HepG2 (cell line): Measurements from ENCODE around the gene ZFAND2A. TPM values are rescaled to one million over a fixed set of nuclear protein-coding genes. Genes with fewer than 3 reads are reported as not detected.
A peak's percentile ranks its signal among the peaks of the same experiment; 100 is the strongest.

Source experiments
- AKAP8 ChIP-seq: sonication (generic); formaldehyde crosslinking; IDR thresholded peaks from 2 replicates; pipeline ENCODE4 v1.5.1; 2020; ENCODE audit warnings: mild to moderate bottlenecking, missing genetic modification reagents
- CAMTA2 ChIP-seq: sonication (generic); formaldehyde crosslinking; IDR thresholded peaks from 2 replicates; pipeline ENCODE4 v1.4.0; 2020; ENCODE audit warnings: mild to moderate bottlenecking, missing genetic modification reagents, borderline replicate concordance
- CREBL2 ChIP-seq: sonication (generic); formaldehyde crosslinking; IDR thresholded peaks from 2 replicates; pipeline ENCODE4 v1.8.1; 2023; ENCODE audit warnings: missing genetic modification reagents, mild to moderate bottlenecking, borderline replicate concordance
- CREM ChIP-seq, 2 experiments: sonication (generic) in 1 of 2; formaldehyde crosslinking in 1 of 2; IDR thresholded peaks; 2 replicates each; pipeline versions ENCODE4 v1.4.0 to v1.6.1; 2016 to 2020; ENCODE audit warnings: antibody characterized with exemption in 1 of 2, mild to moderate bottlenecking in 1 of 2, missing genetic modification reagents in 1 of 2
- DNMT3B ChIP-seq: conservative IDR thresholded peaks from 2 replicates; pipeline ENCODE4 v1.6.1; 2016; ENCODE audit warnings: missing biosample characterization, control low read depth
- FOXK1 ChIP-seq: sonication (generic); formaldehyde crosslinking; IDR thresholded peaks from 2 replicates; pipeline ENCODE4 v1.4.0; 2020; ENCODE audit warnings: low read depth, missing genetic modification reagents, borderline replicate concordance
- HNF1A ChIP-seq, 2 experiments: sonication (generic) in 1 of 2; formaldehyde crosslinking in 1 of 2; IDR thresholded peaks; 2 replicates each; pipeline versions ENCODE4 v1.4.0 to v1.6.1; 2016 to 2020; ENCODE audit warnings: borderline replicate concordance in 1 of 2, low read depth in 1 of 2, mild to moderate bottlenecking in 1 of 2, missing genetic modification reagents in 1 of 2
- HNF4G ChIP-seq, 2 experiments: sonication (generic) in 1 of 2; formaldehyde crosslinking in 1 of 2; IDR thresholded peaks; 2 replicates each; pipeline versions ENCODE4 v1.4.0 to v1.6.1; 2011 to 2020; ENCODE audit warnings: borderline replicate concordance in 2 of 2, low read depth in 2 of 2, mild to moderate bottlenecking in 2 of 2, low read length in 1 of 2, missing genetic modification reagents in 1 of 2, moderate library complexity in 1 of 2
- JUNB ChIP-seq: sonication (generic); formaldehyde crosslinking; IDR thresholded peaks from 2 replicates; pipeline ENCODE4 v1.8.0; 2022; ENCODE audit warnings: missing genetic modification reagents, mild to moderate bottlenecking, borderline replicate concordance
- LCORL ChIP-seq, 2 experiments: fragments of 450-650 bp in 1 of 2; sonication (generic) in 1 of 2; formaldehyde crosslinking in 1 of 2; IDR thresholded peaks; 2 replicates each; pipeline versions ENCODE4 v1.5.0 to v1.6.1; 2017 to 2020; ENCODE audit warnings: antibody characterized with exemption in 1 of 2, missing genetic modification reagents in 1 of 2
- MIER3 ChIP-seq: IDR thresholded peaks from 2 replicates; pipeline ENCODE4 v1.6.1; 2016; ENCODE audit warnings: missing compliant biosample characterization, borderline replicate concordance
- RBM22 ChIP-seq: fragments of 200-400 bp; formaldehyde crosslinking; optimal IDR thresholded peaks from 2 replicates; pipeline ENCODE3; 2017; ENCODE audit warnings: mild to moderate bottlenecking, low read length, moderate library complexity
- SIN3A ChIP-seq: IDR thresholded peaks from 2 replicates; pipeline ENCODE4 v1.6.1; 2011; ENCODE audit warnings: low read depth, mild to moderate bottlenecking, control low read depth, low read length, borderline replicate concordance
- SRSF4 ChIP-seq: fragments of 200-400 bp; formaldehyde crosslinking; IDR thresholded peaks from one replicate; pipeline ENCODE4 v1.6.1; 2018; ENCODE audit warnings: mild to moderate bottlenecking, low read depth, low read length, moderate library complexity; ENCODE audit not compliant: poor library complexity, severe bottlenecking
- ZBTB43 ChIP-seq: sonication (generic); formaldehyde crosslinking; conservative IDR thresholded peaks from 2 replicates; pipeline ENCODE4 v1.4.0; 2020; ENCODE audit warnings: missing genetic modification reagents
- ZNF253 ChIP-seq: sonication (generic); formaldehyde crosslinking; IDR thresholded peaks from 2 replicates; pipeline ENCODE4 v1.8.0; 2022; ENCODE audit warnings: mild to moderate bottlenecking, missing genetic modification reagents, borderline replicate concordance
- ZNF446 ChIP-seq: sonication (generic); formaldehyde crosslinking; IDR thresholded peaks from 2 replicates; pipeline ENCODE4 v1.5.0; 2020; ENCODE audit warnings: mild to moderate bottlenecking, missing genetic modification reagents
- ZNF605 ChIP-seq: sonication (generic); formaldehyde crosslinking; IDR thresholded peaks from 2 replicates; pipeline ENCODE4 v1.8.0; 2022; ENCODE audit warnings: mild to moderate bottlenecking, missing genetic modification reagents
- ZNF616 ChIP-seq: sonication (generic); formaldehyde crosslinking; IDR thresholded peaks from 2 replicates; pipeline ENCODE4 v1.5.0; 2020; ENCODE audit warnings: low read depth, mild to moderate bottlenecking, missing genetic modification reagents
- ZNF703 ChIP-seq: sonication (generic); formaldehyde crosslinking; IDR thresholded peaks from 2 replicates; pipeline ENCODE4 v1.5.1; 2020; ENCODE audit warnings: missing genetic modification reagents, mild to moderate bottlenecking, moderate library complexity, borderline replicate concordance
- ZNF720 ChIP-seq: sonication (generic); formaldehyde crosslinking; IDR thresholded peaks from 2 replicates; pipeline ENCODE4 v1.4.0; 2020; ENCODE audit warnings: missing genetic modification reagents
- polyA plus RNA-seq, 8 experiments: library from polyadenylated mRNA; depleted of rRNA in 3 of 8; stranded (reverse) in 7 of 8; unstranded in 1 of 8; fragments of >200 nt; fragmentation: Illumina TruSeq in 4 of 8; extraction: Trizol in 4 of 8; gene quantifications; 2 replicates each; pipeline versions ENCODE4 v1.2.1 to v1.2.3, GENCODE V29; 2011 to 2016; ENCODE audit warnings: low read depth in 4 of 8, missing spikeins in 1 of 8, mixed read lengths in 1 of 8; ENCODE audit not compliant: insufficient read depth in 1 of 8
- total RNA-seq, 5 experiments: library from RNA; depleted of rRNA; stranded (reverse); fragments of >200 nt; fragmentation: Illumina TruSeq; extraction: Trizol; gene quantifications; 2 replicates each; pipeline ENCODE4 v1.2.3, GENCODE V29; 2016; ENCODE audit warnings: low read depth in 1 of 5
- TF ChIP-seq, protein P1 (sequence below): IDR thresholded peaks from 2 replicates; pipeline ENCODE4 v1.6.1; 2016; ENCODE audit warnings: low read depth, borderline replicate concordance

Gene ZFAND2A
- total and polyA plus RNA-seq, 2 of the 13 experiments (the other 11 are each of a cell fraction or from before 2014, with no cell fraction given), result 140 to 153 TPM

DNA sequence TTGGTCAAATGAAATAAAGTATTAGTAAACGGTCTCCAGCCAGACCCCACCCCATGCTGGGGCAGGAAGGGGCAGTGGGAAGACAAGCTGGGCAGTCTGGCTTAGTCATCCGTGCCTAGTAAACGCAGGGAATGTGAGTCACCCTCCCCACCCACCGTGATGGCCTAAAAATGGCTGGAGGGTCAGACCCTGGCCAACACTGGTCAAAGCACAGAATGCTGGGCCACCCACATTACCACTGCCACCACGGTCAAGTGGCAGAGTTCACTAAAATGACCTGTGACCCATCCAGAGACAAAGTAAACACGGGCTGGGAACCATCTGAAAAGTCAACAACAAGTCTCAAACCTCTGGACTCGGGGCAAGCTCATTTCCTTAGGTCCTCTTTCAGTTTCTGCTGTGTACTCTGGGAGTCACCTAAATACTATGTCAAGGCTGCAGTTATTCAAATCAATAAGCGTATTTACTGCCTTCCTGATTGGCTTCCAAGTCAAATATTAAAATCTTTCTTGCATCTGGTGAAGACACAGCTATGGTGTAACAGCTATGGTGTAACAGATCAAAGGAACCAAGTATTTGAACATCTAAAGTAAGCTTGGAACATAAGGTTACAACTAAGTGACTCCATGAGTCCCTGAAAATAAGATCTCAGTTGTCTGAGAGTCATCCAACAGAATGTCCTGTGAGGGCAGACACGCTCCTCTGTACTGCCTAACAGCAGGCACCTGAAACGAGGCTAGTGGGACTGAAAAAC is 3.0 kb downstream of the ZFAND2A start (continued):
- peak; percentile 88 for TF ChIP-seq HNF1A (IDR thresholded peaks at IDR 0.05; ENCODE audit: low read depth)
- peak; percentile 96 for TF ChIP-seq HNF1A (CRISPR knock-in tag; IDR thresholded peaks at IDR 0.05; ENCODE audit: borderline replicate concordance)
- TF ChIP-seq SRSF4, result no peak
- TF ChIP-seq ZNF616 (CRISPR knock-in tag), result peak; percentile 69; the same call in 1 of the 2 replicates
- peak; percentile 98 for TF ChIP-seq FOXK1
- peak; percentile 98 for TF ChIP-seq HNF4G (IDR thresholded peaks at IDR 0.05; ENCODE audit: borderline replicate concordance, low read depth, low read length)
- TF ChIP-seq HNF4G (CRISPR knock-in tag; IDR thresholded peaks at IDR 0.05; ENCODE audit: borderline replicate concordance, low read depth), result peak; percentile 96
- TF ChIP-seq ZBTB43 (CRISPR knock-in tag), result peak; percentile 88
- peak; percentile 43 for TF ChIP-seq ZNF605 (CRISPR knock-in tag)
- peak; percentile 98 for TF ChIP-seq ZNF703 (CRISPR knock-in tag)
- TF ChIP-seq CREM (IDR thresholded peaks at IDR 0.05), result peak; percentile 98
- no peak for TF ChIP-seq CREM (CRISPR knock-in tag; IDR thresholded peaks at IDR 0.05)
- TF ChIP-seq DNMT3B, result peak; percentile 86; the same call in 1 of the 2 replicates
- TF ChIP-seq JUNB (CRISPR knock-in tag), result peak; percentile 98
- TF ChIP-seq ZNF446 (CRISPR knock-in tag), result no peak
- TF ChIP-seq MIER3, result peak; percentile 96
- no peak for TF ChIP-seq RBM22
- peak; percentile 74 for TF ChIP-seq LCORL (IDR thresholded peaks at IDR 0.05)
- TF ChIP-seq LCORL (CRISPR knock-in tag; IDR thresholded peaks at IDR 0.05), result peak; percentile 98
- no peak; the same call in 1 of the 2 replicates for TF ChIP-seq SIN3A
- 0 out of 2 replicates have a peak, but pooled peaks have one; percentile 7 for TF ChIP-seq ZNF253 (CRISPR knock-in tag)
- TF ChIP-seq, protein P1, sequence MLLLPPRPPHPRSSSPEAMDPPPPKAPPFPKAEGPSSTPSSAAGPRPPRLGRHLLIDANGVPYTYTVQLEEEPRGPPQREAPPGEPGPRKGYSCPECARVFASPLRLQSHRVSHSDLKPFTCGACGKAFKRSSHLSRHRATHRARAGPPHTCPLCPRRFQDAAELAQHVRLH (CRISPR knock-in tag), result peak; percentile 78
- no peak for TF ChIP-seq CREBL2 (CRISPR knock-in tag)
- no peak for TF ChIP-seq ZNF720 (CRISPR knock-in tag)
- TF ChIP-seq CAMTA2 (CRISPR knock-in tag), result no peak
- peak; percentile 92 for TF ChIP-seq AKAP8 (CRISPR knock-in tag)
